ENCODE results near the gene BOD1.

The BOD1 gene

DNA sequence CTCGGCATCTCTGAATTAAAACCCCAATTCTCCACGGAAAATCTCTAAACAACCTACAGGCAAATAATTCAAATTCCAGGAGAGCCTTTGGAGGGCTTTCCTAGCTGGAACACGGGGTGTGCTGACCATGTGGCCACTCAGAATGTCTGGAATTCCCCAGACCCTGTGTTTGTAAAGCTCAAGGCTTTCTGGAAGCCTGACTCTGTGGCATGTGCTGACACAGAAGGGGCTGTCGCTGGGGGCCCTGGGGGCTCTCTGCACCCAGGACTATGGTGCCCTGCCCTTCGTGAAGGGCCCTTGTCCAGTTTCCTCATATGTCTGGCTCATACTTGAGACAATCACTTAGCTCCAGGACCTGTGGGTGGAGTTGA, 29.0 kb upstream of the BOD1 start:
- TF ChIP-seq, protein P1, sequence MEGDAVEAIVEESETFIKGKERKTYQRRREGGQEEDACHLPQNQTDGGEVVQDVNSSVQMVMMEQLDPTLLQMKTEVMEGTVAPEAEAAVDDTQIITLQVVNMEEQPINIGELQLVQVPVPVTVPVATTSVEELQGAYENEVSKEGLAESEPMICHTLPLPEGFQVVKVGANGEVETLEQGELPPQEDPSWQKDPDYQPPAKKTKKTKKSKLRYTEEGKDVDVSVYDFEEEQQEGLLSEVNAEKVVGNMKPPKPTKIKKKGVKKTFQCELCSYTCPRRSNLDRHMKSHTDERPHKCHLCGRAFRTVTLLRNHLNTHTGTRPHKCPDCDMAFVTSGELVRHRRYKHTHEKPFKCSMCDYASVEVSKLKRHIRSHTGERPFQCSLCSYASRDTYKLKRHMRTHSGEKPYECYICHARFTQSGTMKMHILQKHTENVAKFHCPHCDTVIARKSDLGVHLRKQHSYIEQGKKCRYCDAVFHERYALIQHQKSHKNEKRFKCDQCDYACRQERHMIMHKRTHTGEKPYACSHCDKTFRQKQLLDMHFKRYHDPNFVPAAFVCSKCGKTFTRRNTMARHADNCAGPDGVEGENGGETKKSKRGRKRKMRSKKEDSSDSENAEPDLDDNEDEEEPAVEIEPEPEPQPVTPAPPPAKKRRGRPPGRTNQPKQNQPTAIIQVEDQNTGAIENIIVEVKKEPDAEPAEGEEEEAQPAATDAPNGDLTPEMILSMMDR (conservative IDR thresholded peaks at IDR 0.05), result no peak
- no peak overlapping the region for H3K27ac ChIP-seq

DNA sequence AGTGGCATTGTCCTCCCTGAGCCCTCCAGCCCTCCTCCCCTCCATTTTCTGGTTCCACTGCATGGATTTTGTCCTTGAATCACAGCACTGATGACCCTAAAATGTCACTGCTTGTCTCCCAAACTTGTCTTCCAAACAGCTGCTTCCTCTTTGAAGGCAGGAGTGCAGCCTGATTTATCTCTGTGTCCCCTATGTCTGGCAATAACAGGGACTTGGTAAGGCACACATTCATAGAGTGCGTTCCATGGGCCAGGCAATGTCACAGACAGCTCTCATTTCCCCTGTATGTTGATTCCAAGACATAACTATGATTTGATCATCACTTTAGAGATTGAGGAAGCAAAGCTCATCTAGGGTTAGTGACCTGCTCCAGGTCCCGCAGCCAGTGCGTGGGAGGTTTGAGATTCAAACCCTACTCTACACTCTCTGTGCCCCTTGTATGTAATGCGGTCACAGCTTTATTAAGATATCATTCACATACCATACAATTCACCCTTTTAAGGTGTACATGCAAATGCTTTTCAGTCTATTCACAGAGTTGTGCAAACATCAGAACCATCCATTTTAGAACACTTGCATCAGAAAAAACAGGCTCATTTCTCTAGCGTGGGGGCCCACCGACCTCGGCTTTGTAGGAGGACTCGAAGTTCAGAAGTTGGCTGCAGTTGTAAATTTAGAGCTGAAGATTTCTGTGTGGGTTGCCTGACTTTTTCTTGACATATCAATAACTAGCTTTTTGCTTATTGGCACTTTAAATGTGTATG, 28.4 kb upstream of the BOD1 start:
- TF ChIP-seq, protein P1 (conservative IDR thresholded peaks at IDR 0.05), result no peak
- no peak overlapping the region; the same call in 1 of the 2 replicates for H3K27ac ChIP-seq

DNA sequence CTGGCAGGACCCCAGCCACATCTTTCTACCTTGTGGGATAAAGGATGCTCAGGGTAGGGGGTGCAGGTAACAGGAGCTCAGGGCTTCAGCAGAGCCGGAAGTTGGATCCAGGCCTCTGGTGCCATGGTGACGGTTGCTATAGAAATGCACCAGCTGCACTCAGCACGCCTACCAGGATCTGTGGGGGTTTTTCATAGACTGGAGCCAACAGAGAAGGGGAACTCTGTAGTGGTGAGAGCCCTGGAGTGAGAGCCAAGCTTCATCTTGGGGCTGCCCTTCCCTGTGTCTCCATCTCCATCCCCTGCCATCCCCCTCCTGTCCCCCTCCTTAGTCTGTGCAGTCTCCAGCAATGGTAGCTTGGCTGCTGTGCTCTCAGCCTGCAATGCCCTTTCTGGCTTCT, 27.5 kb upstream of the BOD1 start:
- peak overlapping the region; percentile 55; the same call in 1 of the 2 replicates for H3K27ac ChIP-seq
- TF ChIP-seq, protein P1 (conservative IDR thresholded peaks at IDR 0.05), result no peak

DNA sequence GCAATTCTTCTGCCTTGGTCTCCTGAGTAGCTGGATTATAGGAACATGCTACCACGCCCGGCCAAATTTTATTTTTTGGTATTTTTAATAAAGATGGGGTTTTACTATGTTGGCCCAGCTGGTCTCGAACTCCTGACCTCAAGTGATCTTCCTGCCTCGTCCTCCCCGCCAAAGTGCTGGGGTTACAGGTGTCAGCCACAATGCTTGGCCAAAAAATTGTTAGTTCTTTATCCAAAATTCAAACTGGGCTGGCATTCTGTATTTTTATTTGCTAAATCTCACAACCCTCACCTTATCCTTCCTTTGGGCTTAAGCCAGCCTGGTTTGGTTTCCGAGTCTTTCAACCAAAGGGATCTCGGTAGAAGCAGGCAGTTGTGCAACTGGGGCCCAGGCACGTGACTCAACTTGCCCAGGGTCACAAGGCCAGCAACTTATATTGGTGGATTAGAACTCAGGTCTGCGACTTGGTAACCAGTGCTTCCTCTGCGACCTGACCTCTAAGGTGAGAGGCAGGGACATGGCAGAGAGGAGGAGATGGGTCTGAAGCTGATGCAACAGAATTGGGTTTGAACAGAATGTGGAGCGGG, 26.5 kb upstream of the BOD1 start:
- H3K27ac ChIP-seq, result peak overlapping the region; percentile 55
- TF ChIP-seq, protein P1 (conservative IDR thresholded peaks at IDR 0.05), result no peak

DNA sequence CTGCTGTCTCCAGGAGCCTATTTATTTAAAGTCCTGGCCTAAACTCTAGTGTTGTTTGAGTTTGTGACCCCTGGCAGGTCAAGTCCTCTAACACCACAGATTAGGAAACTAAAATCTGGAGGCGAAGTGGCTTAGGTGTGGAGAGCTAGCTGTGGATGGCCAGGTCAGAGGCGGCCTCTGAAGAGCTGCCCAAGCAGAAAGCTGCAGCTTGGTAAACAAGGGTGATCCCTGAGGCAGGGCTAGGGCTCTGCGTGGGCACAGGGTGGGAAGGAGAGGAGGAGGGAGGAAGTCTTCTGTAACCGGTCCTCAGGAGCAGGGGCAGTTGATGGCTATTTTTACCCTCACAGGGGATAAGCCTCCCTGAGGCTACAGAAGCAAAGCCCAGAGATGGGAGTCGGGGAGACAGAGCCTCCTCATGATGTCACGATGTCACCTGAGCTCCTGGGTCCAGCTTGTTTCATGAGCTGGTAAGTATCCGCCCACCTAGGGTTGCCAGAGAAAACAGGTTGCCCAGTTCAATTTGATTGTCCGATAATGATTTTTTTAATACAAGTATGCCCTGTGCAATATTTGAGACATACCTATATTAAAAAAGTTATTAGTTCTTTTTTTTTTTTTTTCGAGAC, 25.9 kb upstream of the BOD1 start:
- H3K27ac ChIP-seq, result peak overlapping the region; percentile 55; the same call in 1 of the 2 replicates
- TF ChIP-seq, protein P1 (conservative IDR thresholded peaks at IDR 0.05), result no peak

DNA sequence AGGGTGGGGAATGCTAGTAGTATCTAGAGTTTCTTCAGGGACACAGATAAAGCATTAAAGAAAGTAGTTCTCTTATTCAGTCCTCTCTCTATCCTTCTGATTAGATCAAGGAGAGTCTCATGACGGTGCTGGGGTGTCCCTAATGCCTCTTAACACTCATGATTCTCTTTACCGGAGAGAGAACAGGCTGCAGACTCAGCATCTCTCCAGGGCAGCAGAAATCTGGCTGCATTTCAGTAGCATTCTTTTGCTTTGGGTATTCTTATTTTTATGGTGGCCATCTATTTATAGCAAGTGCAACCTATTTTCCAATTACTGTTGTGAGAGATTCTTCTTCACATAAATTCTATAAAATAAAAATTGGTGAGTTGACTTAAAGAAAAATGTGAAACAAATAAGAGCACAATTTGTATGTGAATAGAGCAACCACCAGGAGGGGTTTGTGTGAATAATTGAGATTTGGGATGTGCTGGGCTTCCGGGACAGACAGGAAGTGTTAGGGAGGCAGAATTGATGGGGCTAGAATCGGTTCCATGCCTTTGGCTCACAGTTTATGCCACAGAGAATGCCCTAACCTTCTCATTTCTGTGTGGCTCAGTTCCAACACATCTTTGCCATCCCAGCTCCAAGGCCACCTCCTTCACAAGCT, 23.8 kb upstream of the BOD1 start:
- TF ChIP-seq, protein P1 (conservative IDR thresholded peaks at IDR 0.05), result no peak
- H3K27ac ChIP-seq, result no peak overlapping the region
